Left ventricle myocardium superior (tissue), 1 donor: ENCODE measurements around the gene UBE4A. TPM values are rescaled to one million over a fixed set of nuclear protein-coding genes. Genes with fewer than 3 reads are reported as not detected.

ENCODE experiments used
- total RNA-seq: library from RNA; stranded (reverse); fragmentation: NEBNext Ultra II Directional; extraction: Animal tissue kit (Norgen Biotek cat#: 25700); gene quantifications from one replicate; pipeline ENCODE4 v1.2.1, GENCODE V29; 2021
- donor health status: DM: no; HTN: yes; CAD: no; lungs with severe emphysema.

The UBE4A gene
- total RNA-seq, 1 donor from 2014 or later: 37.6 TPM

Other genes starting within 250 kb of the UBE4A start
- gene SCN4B, start 206.8 kb upstream of the UBE4A start, total RNA-seq: 11.0 TPM
- gene SCN2B, start 183.0 kb upstream of the UBE4A start, total RNA-seq: 19.6 TPM
- gene JAML, start 134.6 kb upstream of the UBE4A start, total RNA-seq: 4.5 TPM
- 2.6 TPM for gene MPZL3, start 107.2 kb upstream of the UBE4A start, total RNA-seq
- gene MPZL2, start 95.3 kb upstream of the UBE4A start, total RNA-seq: 11.8 TPM
- gene CD3E, start 54.9 kb upstream of the UBE4A start, total RNA-seq: 1.1 TPM
- gene CD3D, start 16.9 kb upstream of the UBE4A start, total RNA-seq: 1.6 TPM
- 0.27 TPM for gene CD3G, start 15.3 kb upstream of the UBE4A start, total RNA-seq
- gene ATP5MG, start 42.0 kb downstream of the UBE4A start, total RNA-seq: 756 TPM
- gene KMT2A, start 76.9 kb downstream of the UBE4A start, total RNA-seq: 21.1 TPM
- gene TTC36, start 167.9 kb downstream of the UBE4A start, total RNA-seq: 1.2 TPM
- 13.4 TPM for gene TMEM25, start 171.6 kb downstream of the UBE4A start, total RNA-seq
- 22.4 TPM for gene IFT46, start 206.3 kb downstream of the UBE4A start, total RNA-seq
- 97.1 TPM for gene ARCN1, start 212.8 kb downstream of the UBE4A start, total RNA-seq
- gene PHLDB1, start 248.0 kb downstream of the UBE4A start, total RNA-seq: 97.7 TPM